Mesenteric fat pad (tissue), 1 donor: ENCODE measurements around the gene ACD. TPM values are rescaled to one million over a fixed set of nuclear protein-coding genes. Genes with fewer than 3 reads are reported as not detected.

Experiments
- DNase-seq: peaks from one replicate; pipeline ENCODE4 v3.0.0-alpha.2; 2020; ENCODE audit warnings: low spot score
- total RNA-seq: library from RNA; stranded (reverse); fragmentation: NEBNext Ultra II Directional; extraction: Animal tissue kit (Norgen Biotek cat#: 25700); gene quantifications from one replicate; pipeline ENCODE4 v1.2.1, GENCODE V29; 2021
- donor health status: DM: yes; HTN: yes; CAD: no.

Gene ACD
- total RNA-seq, 1 donor from 2014 or later = 11.5 TPM

- no peak for DNase-seq
Measured at GRCh38 chr16:67662653-67663010, 2.6 kb upstream of the ACD start.

DNA sequence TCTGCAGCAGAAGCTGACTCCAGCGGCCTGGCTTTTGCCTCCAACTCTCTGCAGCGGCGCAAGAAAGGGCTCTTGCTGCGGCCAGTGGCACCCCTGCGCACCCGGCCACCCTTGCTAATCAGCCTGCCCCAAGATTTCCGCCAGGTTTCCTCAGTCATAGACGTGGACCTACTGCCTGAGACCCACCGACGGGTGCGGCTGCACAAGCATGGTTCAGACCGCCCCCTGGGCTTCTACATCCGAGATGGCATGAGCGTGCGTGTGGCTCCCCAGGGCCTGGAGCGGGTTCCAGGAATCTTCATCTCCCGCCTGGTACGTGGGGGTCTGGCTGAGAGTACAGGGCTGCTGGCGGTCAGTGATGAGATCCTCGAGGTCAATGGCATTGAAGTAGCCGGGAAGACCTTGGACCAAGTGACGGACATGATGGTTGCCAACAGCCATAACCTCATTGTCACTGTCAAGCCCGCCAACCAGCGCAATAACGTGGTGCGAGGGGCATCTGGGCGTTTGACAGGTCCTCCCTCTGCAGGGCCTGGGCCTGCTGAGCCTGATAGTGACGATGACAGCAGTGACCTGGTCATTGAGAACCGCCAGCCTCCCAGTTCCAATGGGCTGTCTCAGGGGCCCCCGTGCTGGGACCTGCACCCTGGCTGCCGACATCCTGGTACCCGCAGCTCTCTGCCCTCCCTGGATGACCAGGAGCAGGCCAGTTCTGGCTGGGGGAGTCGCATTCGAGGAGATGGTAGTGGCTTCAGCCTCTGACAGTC, 2.0 kb upstream of the ACD start:
- no peak for DNase-seq

GRCh38 chr16:67661101-67661761, 1.2 kb upstream of the ACD start:
- no peak for DNase-seq

DNA sequence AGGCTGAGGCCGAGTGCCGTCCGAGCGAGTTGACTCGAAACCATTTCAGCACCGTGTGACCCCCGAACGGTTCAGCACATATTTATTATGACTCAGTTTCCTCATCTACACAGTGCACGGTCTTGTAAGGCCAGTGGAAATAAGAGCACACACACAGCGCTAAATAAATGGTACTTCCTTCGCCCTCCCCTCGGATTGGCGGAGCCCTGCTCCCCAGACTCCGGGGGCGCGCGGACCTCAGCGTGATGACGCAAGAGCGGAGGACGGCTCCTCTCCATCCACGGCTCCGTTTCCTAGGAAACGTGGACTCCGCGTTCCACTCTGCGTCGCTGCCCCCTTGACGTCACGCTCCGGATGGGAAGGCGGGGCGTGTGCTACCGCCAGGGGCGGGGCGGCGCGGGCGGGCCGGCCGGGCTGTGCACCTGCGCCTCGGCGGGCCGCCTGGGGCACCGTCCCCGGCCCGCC, 536 bp upstream of the ACD start, which contains the start of gene PARD6A:
PARD6A (plus strand) TSS at position 397 of the 465 bp plus-strand sequence. CDS start 79 bp downstream, outside the sequence.
- DNase-seq = peak; percentile 99

DNA sequence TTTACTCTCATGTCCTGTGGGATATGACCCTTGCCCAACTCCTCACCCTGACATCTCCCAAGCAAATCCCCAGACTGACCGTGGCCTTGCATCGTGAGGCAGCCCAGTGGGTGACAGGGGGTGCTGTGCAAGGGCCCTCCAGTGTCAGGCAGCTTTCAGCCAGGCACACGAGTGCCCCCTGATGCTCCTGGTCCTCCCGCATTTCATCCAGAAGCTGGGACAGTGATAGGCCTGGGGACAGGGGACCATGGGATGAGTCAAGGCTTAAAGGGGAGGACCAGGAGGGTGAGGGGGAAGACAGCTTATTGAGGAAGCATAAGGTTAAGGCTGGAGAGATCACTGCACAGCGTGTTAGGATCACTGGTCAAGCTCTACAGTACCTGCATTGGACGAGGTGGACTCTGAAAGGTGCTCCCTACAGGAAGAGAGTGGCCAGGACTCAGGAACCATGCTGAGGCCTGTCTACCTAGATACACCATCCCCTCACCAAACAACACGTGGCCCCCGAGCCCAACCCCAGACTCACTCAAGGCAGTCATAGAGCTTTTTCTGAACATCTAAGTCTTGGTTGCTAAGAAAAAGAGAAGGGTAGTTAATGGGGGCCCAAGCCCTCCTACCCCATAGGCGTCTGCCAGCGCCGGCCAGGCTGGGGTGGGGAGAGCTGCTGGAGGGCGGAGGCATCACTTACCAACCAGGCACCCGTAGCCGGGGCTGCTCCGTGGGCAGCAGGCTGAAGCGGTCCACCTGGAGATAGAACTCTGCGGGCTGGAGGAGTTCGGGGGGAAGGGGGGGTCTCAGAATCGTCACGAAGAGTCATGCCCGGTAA, 998 bp downstream of the ACD start:
- DNase-seq = no peak

- DNase-seq = no peak
Measured at GRCh38 chr16:67657751-67658518, 2.1 kb downstream of the ACD start.

DNA sequence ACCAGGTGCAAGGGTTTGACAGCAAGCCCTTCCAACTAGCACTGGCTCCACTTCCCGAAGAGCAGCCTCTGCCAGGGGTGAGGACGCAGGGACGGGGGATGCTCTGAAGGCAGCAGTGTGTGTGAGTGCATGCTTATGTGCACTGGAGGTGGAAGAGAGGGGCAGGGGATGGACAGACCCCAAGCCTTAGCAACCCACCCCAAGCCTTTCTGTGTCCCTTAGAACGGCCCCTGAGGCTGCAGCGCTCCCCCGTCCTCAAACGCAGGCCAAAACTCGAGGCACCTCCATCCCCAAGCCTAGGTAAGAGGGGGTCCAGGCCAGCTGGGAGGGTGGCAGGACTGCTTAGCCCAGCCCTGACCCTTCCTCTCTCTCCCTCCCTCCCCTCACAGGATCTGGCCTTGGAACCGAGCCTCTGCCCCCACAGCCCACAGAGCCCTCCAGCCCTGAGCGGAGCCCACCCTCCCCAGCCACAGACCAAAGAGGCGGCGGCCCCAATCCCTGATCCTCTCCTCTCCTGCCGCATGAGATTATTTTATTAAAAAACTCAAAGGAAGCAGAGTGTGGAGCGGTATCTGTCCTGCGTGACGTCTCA, 2.9 kb downstream of the ACD start:
- no peak for DNase-seq

GRCh38 chr16:67656344-67657016, 3.6 kb downstream of the ACD start:
- no peak for DNase-seq

- DNase-seq = no peak
Measured at GRCh38 chr16:67655363-67655762, 4.7 kb downstream of the ACD start.

GRCh38 chr16:67654403-67654911, 5.6 kb downstream of the ACD start:
- no peak for DNase-seq

DNA sequence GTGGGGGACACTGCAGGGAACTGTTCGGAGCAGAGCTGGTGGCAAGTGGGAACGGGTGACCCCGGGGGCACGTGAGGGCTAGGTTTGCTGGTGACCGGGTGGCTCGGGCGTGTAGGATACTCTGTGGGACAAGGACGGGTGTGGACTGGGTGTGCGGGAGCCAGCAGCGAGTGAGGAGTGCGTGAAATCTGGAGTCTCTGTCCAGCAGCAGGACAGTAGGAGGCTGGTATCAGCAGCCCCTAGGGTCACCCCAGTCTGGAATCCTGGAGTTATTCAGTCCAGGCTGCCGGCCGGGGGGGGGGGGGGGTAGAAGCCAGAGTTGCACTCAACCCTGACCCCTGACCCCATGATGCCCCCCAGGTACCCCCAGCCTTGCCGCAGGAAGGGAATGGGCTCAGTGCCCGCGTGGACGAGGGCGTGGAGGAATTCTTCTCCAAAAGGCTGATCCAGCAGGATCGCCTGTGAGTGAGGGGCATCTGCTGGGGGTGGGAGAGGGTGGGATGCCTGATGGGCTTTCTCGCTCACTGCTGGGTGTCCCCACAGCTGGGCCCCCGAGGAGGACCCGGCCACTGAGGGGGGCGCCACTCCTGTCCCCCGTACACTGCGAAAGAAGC, 6.2 kb downstream of the ACD start:
- no peak for DNase-seq

GRCh38 chr16:67653128-67653788, 6.8 kb downstream of the ACD start:
- no peak for DNase-seq

DNA sequence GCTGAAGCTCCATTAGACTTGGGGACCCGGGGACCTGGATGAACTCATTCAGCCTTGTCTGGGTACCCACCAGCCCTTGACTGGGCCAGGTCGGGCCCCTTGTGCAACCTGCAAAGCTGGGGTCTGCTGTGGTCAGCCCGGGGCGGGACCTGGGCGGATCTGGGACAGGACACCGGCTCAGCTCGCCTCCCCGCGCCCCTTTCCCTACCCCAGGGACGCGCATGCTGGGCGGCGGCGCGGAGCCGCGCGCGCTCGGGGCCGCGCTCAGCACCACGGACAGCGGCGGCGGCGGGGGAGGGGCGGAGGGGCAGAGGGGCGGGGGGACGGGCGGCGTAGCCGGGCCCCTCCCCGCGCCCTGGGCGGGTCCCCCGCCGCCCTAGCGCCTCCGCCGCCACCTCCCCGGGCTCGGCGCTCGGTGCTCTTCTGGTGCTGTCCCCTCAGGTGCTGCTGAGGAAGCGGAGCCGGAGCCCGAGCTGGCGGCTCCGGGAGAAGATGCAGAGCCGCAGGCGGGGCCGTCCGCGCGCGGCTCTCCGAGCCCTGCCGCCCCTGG, 7.4 kb downstream of the ACD start:
- DNase-seq = no peak

GRCh38 chr16:67651847-67652246, 8.2 kb downstream of the ACD start:
- no peak for DNase-seq

- DNase-seq = no peak
Measured at GRCh38 chr16:67651039-67651438, 9.0 kb downstream of the ACD start.

DNA sequence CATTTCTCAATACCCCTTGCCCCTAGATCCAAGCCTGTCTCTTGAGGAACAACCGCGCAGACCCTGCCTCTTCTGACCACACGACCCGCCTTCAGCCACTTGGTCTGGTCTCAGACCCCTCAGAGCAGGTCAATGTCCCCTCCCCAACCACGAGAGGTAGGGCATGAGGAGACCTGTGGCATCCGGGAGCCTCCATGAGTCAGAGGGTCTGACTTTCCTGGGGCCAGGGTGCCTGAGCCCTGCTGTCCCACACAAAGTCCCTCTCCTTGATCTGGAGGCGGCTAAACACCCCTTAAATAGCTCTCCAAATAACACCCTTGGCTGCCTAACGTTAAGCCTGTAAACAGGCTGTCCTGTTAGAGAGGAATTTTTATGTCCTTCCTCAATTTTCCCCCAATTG, 10.0 kb downstream of the ACD start:
- no peak for DNase-seq

DNA sequence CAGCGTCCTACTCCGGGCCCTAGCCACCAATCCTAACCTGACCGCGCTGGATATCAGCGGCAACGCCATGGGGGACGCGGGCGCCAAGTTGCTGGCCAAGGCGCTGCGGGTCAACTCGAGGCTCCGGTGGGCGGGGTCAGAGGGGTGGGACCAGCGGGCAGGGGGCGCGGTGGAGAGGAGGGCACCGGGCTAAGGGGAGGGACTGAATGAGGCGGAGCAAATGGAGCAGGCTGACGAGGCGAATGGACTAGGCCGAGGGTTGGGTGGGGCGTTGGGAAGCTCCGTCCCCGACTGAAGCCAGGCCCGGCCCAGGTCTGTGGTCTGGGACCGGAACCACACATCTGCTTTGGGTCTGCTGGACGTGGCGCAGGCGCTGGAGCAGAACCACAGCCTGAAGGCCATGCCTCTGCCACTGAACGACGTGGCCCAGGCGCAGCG, 10.5 kb downstream of the ACD start:
- DNase-seq = no peak

DNA sequence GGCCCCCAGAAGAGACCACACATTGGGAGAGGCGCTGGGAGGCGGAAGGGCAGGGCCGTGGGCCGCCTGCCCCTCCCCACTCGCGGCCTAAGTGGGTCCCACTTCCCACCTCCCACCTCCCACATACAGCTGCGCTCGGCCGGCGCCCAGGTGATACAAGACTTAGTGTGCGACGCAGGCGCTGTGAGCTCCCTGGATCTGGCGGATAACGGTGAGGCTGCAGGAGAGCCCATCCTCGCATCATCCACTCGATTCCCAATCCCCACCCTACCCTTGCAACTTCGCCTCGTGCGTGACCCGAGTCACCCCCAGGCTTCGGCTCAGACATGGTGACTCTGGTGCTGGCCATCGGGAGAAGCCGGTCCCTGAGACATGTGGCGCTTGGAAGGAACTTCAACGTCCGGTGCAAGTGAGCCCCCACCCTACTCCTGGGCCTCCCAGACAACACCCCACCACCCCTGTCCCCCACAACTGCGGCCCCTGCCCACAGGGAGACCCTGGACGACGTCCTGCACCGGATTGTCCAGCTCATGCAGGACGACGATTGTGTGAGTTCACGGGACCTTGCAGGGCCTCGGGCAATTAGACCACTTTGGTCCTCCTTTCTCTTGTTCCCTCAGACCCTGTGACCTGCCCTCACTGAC, 11.2 kb downstream of the ACD start:
- DNase-seq = no peak
